Stimulated activated effector memory CD8-positive, alpha-beta T cell treated with anti-CD3 and anti-CD28 coated beads, Interleukin-12 subunit alpha, Interleukin-12 subunit beta, amount 100 ng/mL, for 72 hours (primary cell): ENCODE data around the gene SETDB1.
A peak's percentile ranks its signal among the peaks of the same experiment; 100 is the strongest.

ENCODE experiments used
- ATAC-seq: fragments of 150-1000 bp; cut with Tn5 transposase; 2 replicates; pipeline ENCODE4 v1.10.0; 2021
- DNase-seq, 2 donors: peaks; one replicate each; pipeline ENCODE4 v3.0.0; 2021 to 2022; ENCODE audit warnings: low spot score in 2 of 2
- H3K27ac Mint-ChIP-seq: one replicate; pipeline ENCODE4 v1.8.0; 2022; ENCODE audit warnings: mild to moderate bottlenecking, mixed read lengths
- H3K36me3 Mint-ChIP-seq: one replicate; pipeline ENCODE4 v1.8.0; 2022; ENCODE audit warnings: mild to moderate bottlenecking, mixed read lengths
- H3K4me1 Mint-ChIP-seq: one replicate; pipeline ENCODE4 v1.8.0; 2022; ENCODE audit warnings: mixed read lengths
- H3K4me3 Mint-ChIP-seq: one replicate; pipeline ENCODE4 v1.8.0; 2022; ENCODE audit warnings: mild to moderate bottlenecking, mixed read lengths
- H3K9me3 Mint-ChIP-seq: one replicate; pipeline ENCODE4 v1.8.0; 2022; ENCODE audit warnings: mixed read lengths

SETDB1 gene

DNA sequence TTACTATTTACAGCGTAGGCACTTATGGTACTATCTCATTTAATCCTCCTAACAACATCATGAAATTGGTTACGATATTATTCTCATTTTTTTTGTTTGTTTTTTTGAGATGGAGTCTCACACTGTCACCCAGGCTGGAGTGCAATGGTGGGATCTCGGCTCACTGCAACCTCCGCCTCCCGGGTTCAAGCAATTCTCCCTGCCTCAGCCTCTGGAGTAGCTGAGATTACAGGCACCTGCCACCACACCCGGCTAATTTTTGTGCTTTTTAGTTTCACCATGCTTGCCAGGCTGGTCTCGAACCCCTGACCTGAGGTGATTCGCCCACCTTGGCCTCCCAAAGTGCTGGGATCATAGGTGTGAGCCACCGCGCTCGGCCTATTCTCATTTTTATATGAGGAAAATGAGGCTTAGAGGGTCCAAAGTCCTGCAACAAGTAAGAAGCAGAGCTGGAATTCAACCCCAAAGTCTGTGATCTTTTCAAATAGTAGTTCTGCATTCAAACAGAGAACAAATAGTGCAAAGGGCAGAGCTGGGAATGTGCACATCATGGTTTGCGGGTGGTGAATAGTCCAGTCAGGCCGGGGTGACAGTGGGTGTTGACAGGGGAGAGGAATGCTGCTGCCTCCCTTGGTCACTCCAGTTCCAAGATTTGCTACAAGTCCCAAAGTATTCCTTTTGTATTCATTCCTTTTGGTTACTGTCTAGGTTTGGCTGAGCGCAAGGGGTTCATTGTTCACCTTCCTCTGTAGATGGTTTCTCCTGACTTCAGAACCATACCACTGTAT is 86.7 kb downstream of the SETDB1 start:
- DNase-seq: no peak
- peaks cover 18% of the 10 kb centered on the region for H3K4me1 Mint-ChIP-seq

DNA sequence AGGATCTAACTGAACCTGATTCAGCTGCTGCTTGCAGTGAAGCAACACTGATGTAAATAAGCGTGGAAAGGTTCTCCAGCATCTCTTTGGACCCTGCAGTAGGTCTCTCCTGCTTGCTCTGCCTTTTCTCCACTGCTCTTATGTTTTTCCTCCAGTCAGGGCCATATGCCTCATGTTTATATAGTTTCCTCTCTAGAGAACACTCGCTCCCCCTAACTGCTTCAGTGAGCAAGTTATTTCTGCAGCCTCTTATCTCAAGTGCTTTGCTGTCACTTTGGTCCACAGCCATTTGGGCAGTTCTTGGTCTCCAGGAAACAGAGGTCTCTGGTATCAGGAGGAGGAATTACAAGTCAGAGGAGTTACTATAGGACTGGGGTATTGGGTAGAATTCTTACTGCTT is 87.4 kb downstream of the SETDB1 start:
- DNase-seq (no peak), ATAC-seq (no peak)
- peak overlapping the region; percentile 58 for H3K27ac Mint-ChIP-seq
- H3K4me3 Mint-ChIP-seq: no peak overlapping the region
- H3K4me1 Mint-ChIP-seq: peaks cover 11% of the 10 kb centered on the region
- no peaks in the 10 kb centered on the region for H3K9me3 Mint-ChIP-seq
- H3K36me3 Mint-ChIP-seq: peaks cover 14% of the 10 kb centered on the region

More for the DNA sequence above, 86.7 kb downstream of the SETDB1 start:
- Mint-ChIP-seq H3K4me3 (no peak overlapping the region), H3K9me3 (no peaks in the 10 kb centered on the region), H3K36me3 (peaks cover 12% of the 10 kb centered on the region), H3K27ac (peak overlapping the region; percentile 58)
- ATAC-seq: no peak
